Left hindlimb (tissue), 1 donor: ENCODE data around the gene TAAR2.
"Not testable (repeated sequence)": the region's sequence is repeated elsewhere in the genome, so short reads cannot be mapped to it uniquely, and the experiment has no call there.

Experiments
- DNase-seq: peaks from one replicate; pipeline ENCODE4 v3.0.0-alpha.2; 2018

TAAR2 gene

DNA sequence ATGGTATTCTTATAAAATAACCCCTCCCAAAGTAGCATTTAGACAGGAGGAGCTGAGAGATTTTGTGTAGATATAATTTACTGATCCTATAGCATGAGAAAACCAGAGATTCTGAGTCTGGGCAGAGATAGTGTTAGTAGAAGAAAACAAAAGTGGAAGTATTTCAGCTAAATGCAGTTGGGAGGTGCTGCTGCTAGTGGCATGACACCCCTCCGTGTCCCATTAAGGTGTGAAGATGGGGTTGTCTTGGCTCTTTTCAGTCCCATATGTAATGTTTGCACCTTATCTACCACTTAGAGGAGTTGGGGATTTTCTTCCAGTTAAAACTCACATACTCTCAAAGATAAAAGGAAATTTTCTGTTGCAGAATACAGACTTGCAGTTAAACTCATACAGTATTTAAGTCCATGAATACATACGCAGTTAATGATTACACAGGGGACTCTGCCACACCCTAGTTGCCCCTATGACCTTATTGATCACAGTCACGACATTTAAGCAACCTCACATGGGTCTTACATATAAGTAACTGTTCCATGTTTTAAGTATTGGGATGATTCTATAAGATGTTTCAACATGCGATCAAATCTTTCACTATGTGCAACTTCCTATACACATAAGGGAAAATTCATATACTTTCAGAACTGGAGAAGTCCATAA, 11.5 kb downstream of the TAAR2 start:
- DNase-seq = no peak

DNA sequence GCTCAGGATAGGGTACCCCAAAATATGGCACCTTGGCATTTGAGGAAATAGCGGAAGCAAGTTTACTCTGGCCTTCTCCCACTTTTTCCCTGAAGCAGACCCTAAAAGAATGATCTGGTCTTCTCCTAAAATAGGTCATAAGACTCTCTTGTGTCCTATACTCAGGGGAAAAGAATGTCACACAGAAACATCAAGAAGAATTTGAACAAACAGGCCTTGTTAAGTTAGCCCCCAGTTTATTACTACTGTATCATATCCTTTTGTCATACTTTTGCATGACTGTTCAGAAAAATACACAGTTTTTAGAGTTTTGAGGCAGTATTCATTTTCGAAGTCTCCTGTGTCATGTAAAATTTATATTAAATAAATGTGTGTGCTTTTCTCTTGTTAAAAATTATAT, 12.5 kb downstream of the TAAR2 start:
- DNase-seq = no peak

DNA sequence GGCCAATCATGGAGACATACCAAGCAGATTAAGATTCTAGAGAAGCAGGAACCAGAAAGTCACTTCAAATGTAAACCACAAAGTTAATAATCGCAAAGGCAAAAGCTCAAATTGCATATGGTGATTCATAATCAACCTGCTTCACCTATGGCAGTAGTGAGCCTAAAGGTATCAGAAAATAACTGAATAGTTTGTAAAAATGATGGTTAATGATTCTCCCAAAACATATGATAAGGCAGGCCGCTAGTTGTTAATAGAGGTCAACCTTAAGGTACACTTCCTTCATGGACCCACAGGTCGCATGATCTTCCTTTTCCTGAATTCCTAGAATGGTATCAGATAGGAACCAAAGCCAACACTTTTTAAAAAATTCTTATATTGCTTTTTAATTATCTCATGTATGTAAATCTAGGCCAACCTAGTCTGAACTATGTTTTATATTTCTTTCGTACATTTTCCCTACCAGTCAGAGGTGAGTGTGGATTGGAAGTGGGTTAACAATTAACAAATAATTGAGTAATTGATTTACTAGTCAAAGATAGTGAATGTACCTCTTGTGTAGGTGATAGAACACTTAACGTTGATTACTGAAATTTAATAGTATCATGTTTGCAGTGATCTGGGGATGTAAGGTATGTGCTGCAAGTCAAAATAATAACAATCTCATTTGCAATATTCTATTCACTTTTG, 16.4 kb downstream of the TAAR2 start:
- DNase-seq = no peak

DNA sequence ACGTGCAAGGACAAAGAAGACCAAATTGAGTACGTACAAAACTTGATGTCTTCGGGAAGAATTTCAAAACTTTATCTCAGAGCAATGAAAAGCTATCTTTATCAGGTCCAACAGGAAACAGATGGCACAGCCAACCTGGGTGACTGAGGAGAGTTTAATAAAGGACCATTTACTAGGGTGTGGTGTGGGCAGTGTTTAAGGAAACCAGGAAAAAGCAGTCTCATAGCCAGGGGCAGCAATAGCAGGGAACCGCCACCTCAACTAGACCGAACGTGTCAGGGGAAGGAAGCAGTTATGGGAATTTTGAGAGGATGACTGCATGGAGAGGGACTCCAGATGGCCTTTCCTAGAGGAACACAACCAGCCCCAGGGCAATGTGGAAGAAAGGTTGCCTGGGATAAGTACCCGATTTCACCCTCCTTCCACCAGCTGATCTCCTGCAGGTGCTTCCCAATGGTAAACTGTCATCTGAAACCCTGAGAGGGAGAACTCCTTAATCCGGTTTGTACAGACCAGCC, 19.4 kb downstream of the TAAR2 start:
- no peak for DNase-seq

DNA sequence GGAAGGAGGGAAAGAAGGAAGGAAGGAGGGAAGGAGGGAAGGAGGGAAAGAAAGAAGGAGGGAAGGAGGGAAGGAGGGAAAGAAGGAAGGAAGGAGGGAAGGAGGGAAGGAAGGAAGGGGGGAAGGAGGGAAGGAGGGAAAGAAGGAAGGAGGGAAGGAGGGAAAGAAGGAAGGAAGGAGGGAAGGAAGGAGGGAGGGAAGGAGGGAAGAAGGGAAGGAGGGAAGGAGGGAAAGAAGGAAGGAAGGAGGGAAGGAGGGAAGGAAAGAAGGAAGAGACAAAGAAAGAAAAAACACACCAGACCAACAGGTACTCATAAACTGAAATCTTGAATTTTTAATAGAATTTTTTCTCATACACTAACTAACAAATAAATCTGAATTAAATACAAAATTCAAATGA, 23.2 kb downstream of the TAAR2 start:
- DNase-seq = not testable (repeated sequence)

DNA sequence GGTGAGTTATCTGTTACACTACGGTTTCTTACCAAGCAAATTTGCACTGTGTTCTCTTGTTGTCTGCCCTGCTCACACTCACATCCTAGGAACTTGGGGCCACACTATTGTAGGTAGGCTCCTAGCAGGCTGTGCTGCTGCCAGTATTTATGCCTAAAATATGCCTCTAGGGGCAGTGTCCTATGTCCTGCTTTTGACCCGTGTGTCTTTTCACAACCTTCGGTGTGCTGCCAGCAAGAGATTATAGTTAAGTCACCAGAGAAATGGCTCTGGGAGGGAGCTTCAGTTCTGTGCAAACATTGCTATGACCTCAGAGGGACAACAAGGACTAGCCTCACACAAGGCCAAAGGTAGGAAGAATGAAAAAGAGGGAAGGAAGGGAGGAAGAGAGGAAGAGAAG, 25.6 kb downstream of the TAAR2 start:
- DNase-seq = no peak

DNA sequence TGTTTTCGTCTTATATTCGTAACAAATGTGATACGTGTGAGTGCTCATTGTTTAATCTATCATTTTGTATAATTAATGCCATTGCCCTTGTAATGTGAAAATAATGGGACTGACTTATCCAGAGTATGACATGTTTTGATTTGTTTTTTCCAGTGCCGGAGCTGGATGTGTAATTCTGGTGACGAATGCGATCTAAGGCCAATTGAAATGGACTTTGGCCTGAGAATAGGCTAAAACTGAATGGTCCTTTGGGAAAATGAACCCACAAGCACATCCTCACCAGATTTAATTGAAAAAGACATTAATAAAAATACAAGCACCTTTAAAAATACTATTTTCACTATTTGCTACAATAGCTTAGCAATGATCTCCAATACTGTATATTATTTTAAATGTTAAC, 27.9 kb downstream of the TAAR2 start:
- DNase-seq = no peak

DNA sequence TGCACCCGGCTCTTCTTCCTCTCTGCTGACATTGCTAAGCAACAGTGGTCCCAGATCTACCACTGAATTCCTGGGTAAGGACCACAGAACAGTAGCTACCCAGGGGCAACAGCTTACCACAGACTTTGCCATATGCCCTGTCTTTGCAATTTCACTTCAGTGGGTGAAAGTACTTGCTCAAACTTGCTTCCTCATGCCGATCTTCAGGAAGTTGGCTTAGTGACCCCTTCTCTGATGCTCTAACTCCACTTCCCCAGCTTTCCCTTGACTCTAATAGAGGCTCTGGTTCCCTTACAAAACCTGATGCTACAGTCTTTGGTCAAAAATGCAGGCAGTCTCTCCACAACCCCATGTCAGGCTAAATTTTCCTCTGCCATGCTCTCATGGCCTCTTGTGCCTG, 31.2 kb downstream of the TAAR2 start:
- DNase-seq = no peak

DNA sequence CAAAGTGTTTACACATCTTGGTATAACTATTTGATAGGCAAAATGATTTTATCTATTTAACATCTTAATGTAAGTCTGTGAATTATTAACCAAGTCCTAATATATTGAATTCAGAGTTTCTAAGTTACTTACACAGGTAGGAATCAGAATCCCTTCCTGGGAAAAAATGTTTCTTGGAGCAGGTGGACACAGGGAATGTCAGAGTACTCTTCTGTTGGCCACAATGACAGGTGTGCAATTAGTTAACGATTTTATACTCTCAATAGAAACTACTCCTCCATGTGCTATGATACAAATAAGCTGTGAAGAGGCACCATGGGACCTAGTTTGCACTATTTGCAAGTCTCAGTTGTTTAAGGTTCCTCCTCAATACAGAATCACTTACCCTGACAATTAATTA, 33.7 kb downstream of the TAAR2 start:
- no peak for DNase-seq

DNA sequence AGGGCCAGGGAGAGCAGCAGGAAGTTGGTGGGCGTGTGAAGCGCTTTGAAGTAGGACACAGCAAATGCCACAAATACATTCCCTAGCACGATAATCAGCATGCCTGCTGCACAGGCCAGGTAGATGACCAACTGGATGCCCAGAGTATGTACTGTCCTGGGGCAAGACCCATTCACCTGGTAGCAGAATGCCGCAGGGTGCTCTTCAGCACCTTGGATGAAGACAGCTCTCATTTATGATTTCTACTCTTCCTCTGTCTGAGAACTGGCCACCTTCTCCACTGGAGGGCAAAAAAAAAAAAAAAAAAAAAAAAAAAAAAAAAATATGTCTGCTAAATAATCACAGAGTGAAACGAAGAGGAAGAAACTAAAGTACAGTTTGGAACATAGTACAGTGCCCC, 34.6 kb downstream of the TAAR2 start, which contains the start of gene TAAR5:
TSS of gene TAAR5 (minus strand) at position 288 of the 400 bp plus-strand sequence. CDS start at position 233, 55 bp downstream.
- DNase-seq = no peak

DNA sequence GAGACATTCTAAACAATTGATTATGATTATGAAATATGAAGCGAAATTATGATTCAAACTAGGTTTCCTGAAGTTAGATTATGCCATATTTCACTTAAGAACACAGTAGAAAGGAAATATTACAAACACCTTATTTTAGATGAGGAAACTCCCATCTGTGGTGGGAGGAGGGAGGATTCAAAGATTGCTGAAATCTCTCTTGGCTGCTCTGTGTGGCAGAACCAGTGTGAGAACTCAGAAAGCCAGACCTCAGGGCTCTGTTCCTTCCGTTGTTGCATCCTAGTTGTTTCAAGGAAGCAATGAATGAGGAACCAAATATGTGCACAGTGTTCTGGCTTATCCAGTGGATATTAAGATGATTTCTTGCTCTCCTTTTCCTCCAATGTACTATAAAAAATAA, 36.7 kb downstream of the TAAR2 start:
- DNase-seq = no peak

DNA sequence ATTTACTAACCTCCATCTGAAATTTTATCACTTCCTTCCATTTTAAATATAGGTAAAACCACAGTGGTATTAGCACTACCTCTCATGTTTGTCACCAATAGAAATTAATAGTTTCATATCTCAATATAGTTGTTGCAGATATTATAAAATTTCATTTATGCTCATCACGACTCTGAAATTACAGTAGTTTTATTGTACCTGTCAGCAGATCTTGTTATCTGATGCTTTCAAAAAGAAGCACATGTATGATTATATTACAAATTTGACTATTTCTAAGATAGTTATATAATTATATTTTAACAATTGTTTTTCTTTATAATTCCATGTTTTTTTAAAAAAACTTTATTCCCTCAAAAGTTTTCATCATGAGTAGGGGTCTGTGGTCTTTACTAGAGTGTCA, 39.4 kb downstream of the TAAR2 start:
- no peak for DNase-seq

DNA sequence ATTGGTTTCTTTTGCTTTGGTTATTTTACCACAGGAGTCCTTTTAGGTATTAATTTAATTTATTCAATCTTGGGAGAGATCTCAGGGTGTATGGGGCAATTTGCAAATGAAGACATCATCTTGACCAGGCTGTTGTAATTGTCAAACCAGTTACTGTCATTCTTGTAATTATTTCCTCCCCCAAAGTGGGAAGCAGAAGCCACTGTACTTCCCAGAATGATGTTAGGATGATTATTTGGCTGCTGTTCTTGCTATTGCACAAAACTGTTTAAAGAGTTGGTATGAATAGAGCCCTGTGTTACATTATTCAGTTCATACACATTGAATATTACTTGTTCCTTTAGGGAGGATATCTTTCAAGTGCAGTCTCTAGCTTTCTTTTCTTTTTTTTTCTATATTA, 52.3 kb downstream of the TAAR2 start:
- no peak for DNase-seq

DNA sequence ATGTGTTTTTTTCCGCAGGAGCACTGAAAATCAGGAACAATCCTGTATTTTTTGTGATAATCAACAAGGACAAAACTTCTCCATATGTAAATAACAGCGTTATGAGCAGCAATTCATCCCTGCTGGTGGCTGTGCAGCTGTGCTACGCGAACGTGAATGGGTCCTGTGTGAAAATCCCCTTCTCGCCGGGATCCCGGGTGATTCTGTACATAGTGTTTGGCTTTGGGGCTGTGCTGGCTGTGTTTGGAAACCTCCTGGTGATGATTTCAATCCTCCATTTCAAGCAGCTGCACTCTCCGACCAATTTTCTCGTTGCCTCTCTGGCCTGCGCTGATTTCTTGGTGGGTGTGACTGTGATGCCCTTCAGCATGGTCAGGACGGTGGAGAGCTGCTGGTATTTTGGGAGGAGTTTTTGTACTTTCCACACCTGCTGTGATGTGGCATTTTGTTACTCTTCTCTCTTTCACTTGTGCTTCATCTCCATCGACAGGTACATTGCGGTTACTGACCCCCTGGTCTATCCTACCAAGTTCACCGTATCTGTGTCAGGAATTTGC, 53.8 kb downstream of the TAAR2 start, which contains the start of gene TAAR6:
TSS of gene TAAR6 (plus strand) at position 102 of the 557 bp plus-strand sequence. CDS start at position 102, 0 bp downstream.
- no peak for DNase-seq

DNA sequence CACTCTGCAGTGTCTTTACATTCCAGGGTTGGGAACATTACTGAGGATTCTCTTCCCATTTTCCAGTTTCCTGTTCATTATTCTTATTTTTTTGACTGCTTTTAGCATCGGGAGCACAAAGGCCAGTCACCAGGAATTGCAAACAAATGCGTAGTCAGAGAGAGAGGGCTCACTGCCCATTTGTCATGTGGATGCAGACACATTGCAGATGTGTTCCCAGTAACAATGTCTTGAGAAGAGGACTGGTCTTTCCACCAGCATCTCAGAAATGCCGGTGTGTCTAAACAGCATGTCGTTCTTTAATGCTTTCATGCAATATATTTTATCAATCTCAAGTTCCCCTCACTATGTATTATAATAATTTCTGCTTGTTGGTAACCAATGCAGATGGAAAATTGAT, 54.9 kb downstream of the TAAR2 start:
- no peak for DNase-seq

DNA sequence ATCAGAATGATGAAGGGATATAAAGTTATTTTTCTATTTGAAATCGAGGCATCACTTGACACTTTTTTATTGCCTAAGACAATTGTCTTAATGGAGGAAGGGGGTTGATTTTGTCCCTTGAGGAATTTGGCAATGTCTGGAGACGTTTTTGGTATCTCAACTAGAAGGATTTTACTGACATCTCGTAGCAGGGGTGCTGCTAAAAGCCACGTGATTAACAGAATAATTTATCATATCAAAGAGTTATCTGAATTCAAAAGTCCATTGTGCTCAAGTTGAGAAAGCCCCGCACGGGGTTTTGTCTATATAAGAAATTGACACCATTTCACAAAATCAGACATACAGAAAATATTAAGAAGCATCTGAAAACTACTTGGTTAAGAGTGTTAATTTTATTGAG, 55.5 kb downstream of the TAAR2 start:
- no peak for DNase-seq

DNA sequence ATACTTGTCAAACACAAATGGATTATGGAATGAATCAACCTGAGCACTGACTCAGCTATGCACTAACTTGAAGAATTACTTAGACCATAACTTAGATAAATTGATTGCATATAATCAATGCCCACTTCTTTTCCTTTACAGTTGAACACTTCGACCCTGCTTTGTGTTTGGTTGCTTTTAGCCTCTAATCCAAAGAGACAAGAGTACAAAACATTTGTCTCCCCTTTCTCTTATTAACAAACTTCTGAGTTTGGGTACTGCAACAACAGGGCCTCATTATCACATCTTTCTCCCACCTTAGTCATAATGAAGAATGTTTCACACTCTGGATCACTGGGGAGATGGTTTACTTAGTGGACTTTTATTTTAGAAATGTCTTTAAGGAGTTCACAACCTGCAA, 56.5 kb downstream of the TAAR2 start:
- no peak for DNase-seq
